GM23338 (cell line): ENCODE results near the gene OSBPL7. TPM values are rescaled to one million over a fixed set of nuclear protein-coding genes. Genes with fewer than 3 reads are reported as not detected.

ENCODE experiments used
- ATAC-seq: fragments of 200-7000 bp; cut with Tn5 transposase; 3 replicates; pipeline ENCODE4 v1.9.1; 2020
- DNase-seq: peaks from one replicate; pipeline ENCODE4 v3.0.0-alpha.2; 2015; ENCODE audit warnings: low spot score
- H2AFZ ChIP-seq: fragments of 200-600 bp; sonication (generic); 2 replicates; pipeline ENCODE4 v1.8.0; 2016; ENCODE audit warnings: antibody characterized with exemption, mild to moderate bottlenecking, moderate library complexity
- H3F3A ChIP-seq: fragments of 200-600 bp; sonication (generic); replicated peaks from 2 replicates; pipeline ENCODE4 v1.8.0; 2017; ENCODE audit warnings: antibody characterized with exemption, mixed run types, low read depth
- H3K27ac ChIP-seq: fragments of 200-600 bp; sonication (generic); 2 replicates; pipeline ENCODE4 v1.6.1; 2016; ENCODE audit warnings: low read depth
- H3K27me3 ChIP-seq: fragments of 200-600 bp; sonication (generic); 2 replicates; pipeline ENCODE4 v1.8.0; 2016; ENCODE audit warnings: mild to moderate bottlenecking, mixed run types, moderate library complexity; ENCODE audit not compliant: insufficient read depth
- H3K36me3 ChIP-seq: fragments of 200-600 bp; sonication (generic); 2 replicates; pipeline ENCODE4 v1.8.0; 2016; ENCODE audit warnings: mild to moderate bottlenecking; ENCODE audit not compliant: insufficient read depth
- H3K4me1 ChIP-seq: fragments of 200-600 bp; sonication (generic); 2 replicates; pipeline ENCODE4 v1.8.0; 2016; ENCODE audit warnings: mild to moderate bottlenecking, moderate library complexity; ENCODE audit not compliant: insufficient read depth
- H3K4me2 ChIP-seq: fragments of 200-600 bp; sonication (generic); 2 replicates; pipeline ENCODE4 v1.7.1; 2017; ENCODE audit warnings: mixed run types
- H3K4me3 ChIP-seq: fragments of 200-600 bp; sonication (generic); 2 replicates; pipeline ENCODE4 v1.6.1; 2016; ENCODE audit warnings: mixed run types
- H3K79me2 ChIP-seq: fragments of 200-600 bp; sonication (generic); replicated peaks from 2 replicates; pipeline ENCODE4 v1.8.0; 2017; ENCODE audit warnings: mild to moderate bottlenecking; ENCODE audit not compliant: insufficient read depth
- H3K9me2 ChIP-seq: fragments of 200-600 bp; sonication (generic); 2 replicates; pipeline ENCODE4 v1.8.0; 2017; ENCODE audit not compliant: insufficient read depth
- H4K20me1 ChIP-seq: fragments of 200-600 bp; sonication (generic); replicated peaks from 2 replicates; pipeline ENCODE4 v1.8.0; 2017; ENCODE audit warnings: mild to moderate bottlenecking; ENCODE audit not compliant: insufficient read depth
- H3K27ac Mint-ChIP-seq: 2 replicates; pipeline ENCODE4 v1.8.0; 2020; ENCODE audit warnings: inconsistent platforms, mild to moderate bottlenecking, moderate library complexity, mixed read lengths
- H3K27me3 Mint-ChIP-seq: 3 replicates; pipeline ENCODE4 v1.8.0; 2022; ENCODE audit warnings: low read depth, mild to moderate bottlenecking, moderate library complexity, mixed read lengths, inconsistent platforms; ENCODE audit not compliant: insufficient read depth, poor library complexity
- H3K36me3 Mint-ChIP-seq: 3 replicates; pipeline ENCODE4 v1.8.0; 2021; ENCODE audit warnings: low read depth, mild to moderate bottlenecking, inconsistent platforms, moderate library complexity, mixed read lengths
- H3K4me1 Mint-ChIP-seq: 3 replicates; pipeline ENCODE4 v1.8.0; 2020; ENCODE audit warnings: mild to moderate bottlenecking, inconsistent platforms, mixed read lengths
- H3K4me3 Mint-ChIP-seq: 3 replicates; pipeline ENCODE4 v1.8.0; 2021; ENCODE audit warnings: moderate library complexity, mild to moderate bottlenecking, inconsistent platforms, mixed read lengths
- H3K9me3 Mint-ChIP-seq: 3 replicates; pipeline ENCODE4 v1.8.0; 2020; ENCODE audit warnings: moderate library complexity, mild to moderate bottlenecking, inconsistent platforms, mixed read lengths
- CREB1 ChIP-seq: fragments of 250-450 bp; sonication (Bioruptor Pico); IDR thresholded peaks from 2 replicates; pipeline ENCODE4 v1.5.0; 2020; ENCODE audit warnings: low read depth, mild to moderate bottlenecking, moderate library complexity
- EZH2 ChIP-seq: fragments of 200-600 bp; sonication (generic); IDR thresholded peaks from one replicate; pipeline ENCODE4 v1.8.0; 2017; ENCODE audit warnings: antibody characterized with exemption, mild to moderate bottlenecking, low read depth; ENCODE audit not compliant: unreplicated experiment
- EZH2phosphoT487 ChIP-seq: fragments of 200-600 bp; sonication (generic); IDR thresholded peaks from one replicate; pipeline ENCODE4 v1.8.1; 2018; ENCODE audit warnings: antibody characterized with exemption; ENCODE audit not compliant: unreplicated experiment
- JUNB ChIP-seq: IDR thresholded peaks from one replicate; pipeline ENCODE4 v1.6.1; 2016; ENCODE audit warnings: antibody characterized with exemption; ENCODE audit not compliant: unreplicated experiment
- NANOG ChIP-seq: IDR thresholded peaks from 2 replicates; pipeline ENCODE4 v1.6.1; 2016; ENCODE audit warnings: antibody characterized with exemption, borderline replicate concordance
- POLR2AphosphoS5 ChIP-seq: IDR thresholded peaks from 2 replicates; pipeline ENCODE4 v1.6.1; 2016; ENCODE audit warnings: antibody characterized with exemption, low read depth
- STAT1 ChIP-seq: IDR thresholded peaks from one replicate; pipeline ENCODE4 v1.6.1; 2016; ENCODE audit warnings: antibody characterized with exemption; ENCODE audit not compliant: unreplicated experiment
- ZNF114 ChIP-seq: fragments of 250-450 bp; sonication (Bioruptor Pico); IDR thresholded peaks from 2 replicates; pipeline ENCODE4 v1.5.0; 2020; ENCODE audit warnings: mild to moderate bottlenecking, moderate library complexity
- ZNF331 ChIP-seq: fragments of 250-450 bp; sonication (Bioruptor Pico); IDR thresholded peaks from 2 replicates; pipeline ENCODE4 v1.5.0; 2020; ENCODE audit warnings: low read depth, mild to moderate bottlenecking, moderate library complexity
- polyA plus RNA-seq: library from polyadenylated mRNA; unstranded; fragments of >200 nt; fragmentation: Nextera tagmentation; extraction: Ambion mirVana; gene quantifications from 2 replicates; pipeline ENCODE4 v1.2.1, GENCODE V29; 2016
- total RNA-seq: library from RNA; depleted of rRNA; stranded (reverse); fragments of >200 nt; shearing (Covaris generic); gene quantifications from 2 replicates; pipeline ENCODE4 v1.2.3, GENCODE V29; 2014
- TF ChIP-seq, protein P1 (sequence below): fragments of 250-450 bp; sonication (Bioruptor Pico); IDR thresholded peaks from 2 replicates; pipeline ENCODE4 v1.5.0; 2020; ENCODE audit warnings: mild to moderate bottlenecking, moderate library complexity
- TF ChIP-seq, protein P2 (sequence below): IDR thresholded peaks from 2 replicates; pipeline ENCODE4 v1.6.1; 2016; ENCODE audit warnings: antibody characterized with exemption
- TF ChIP-seq, protein P3 (sequence below), 2 experiments: fragments of 200-600 bp in 1 of 2; sonication (generic) in 1 of 2; conservative IDR thresholded peaks; 2 replicates each; pipeline versions ENCODE4 v1.5.1 to v1.6.1; 2016 to 2017; ENCODE audit warnings: antibody characterized with exemption in 2 of 2, low read depth in 2 of 2, mild to moderate bottlenecking in 2 of 2, moderate library complexity in 1 of 2

The OSBPL7 gene
- total and polyA plus RNA-seq, 2 experiments from 2014 or later: 3.4 to 8.1 TPM

DNA sequence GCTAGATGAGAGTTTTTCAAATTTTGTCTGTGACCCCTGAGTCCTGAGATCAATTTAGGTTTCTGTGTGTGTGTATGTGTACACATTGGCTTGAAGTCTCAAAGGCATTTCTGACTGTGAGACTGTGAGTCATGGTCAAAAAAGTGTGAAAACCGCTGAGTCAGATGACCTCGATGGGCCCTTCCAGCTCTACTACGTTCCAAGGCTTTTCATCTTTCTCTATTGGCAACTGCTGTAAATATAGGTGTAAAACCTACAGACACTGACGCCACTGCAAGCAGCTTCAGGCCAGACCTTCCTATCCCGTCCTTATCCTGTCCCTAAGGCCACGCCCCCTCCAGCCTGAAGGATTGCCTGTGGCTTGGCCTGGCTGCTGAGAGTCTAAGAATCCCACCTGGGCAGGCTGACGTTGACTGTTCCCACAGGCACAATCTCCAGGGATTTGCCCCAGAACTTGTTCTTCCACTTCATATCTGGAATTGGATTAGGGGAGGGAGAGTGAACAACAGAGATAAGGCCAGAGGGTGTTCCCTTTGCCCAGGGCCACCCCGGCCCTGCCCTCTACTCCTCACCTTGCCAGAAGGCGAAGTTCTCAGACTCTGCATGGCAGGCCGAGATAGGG is 11.3 kb downstream of the OSBPL7 start (continued):
- TF ChIP-seq, protein P1, sequence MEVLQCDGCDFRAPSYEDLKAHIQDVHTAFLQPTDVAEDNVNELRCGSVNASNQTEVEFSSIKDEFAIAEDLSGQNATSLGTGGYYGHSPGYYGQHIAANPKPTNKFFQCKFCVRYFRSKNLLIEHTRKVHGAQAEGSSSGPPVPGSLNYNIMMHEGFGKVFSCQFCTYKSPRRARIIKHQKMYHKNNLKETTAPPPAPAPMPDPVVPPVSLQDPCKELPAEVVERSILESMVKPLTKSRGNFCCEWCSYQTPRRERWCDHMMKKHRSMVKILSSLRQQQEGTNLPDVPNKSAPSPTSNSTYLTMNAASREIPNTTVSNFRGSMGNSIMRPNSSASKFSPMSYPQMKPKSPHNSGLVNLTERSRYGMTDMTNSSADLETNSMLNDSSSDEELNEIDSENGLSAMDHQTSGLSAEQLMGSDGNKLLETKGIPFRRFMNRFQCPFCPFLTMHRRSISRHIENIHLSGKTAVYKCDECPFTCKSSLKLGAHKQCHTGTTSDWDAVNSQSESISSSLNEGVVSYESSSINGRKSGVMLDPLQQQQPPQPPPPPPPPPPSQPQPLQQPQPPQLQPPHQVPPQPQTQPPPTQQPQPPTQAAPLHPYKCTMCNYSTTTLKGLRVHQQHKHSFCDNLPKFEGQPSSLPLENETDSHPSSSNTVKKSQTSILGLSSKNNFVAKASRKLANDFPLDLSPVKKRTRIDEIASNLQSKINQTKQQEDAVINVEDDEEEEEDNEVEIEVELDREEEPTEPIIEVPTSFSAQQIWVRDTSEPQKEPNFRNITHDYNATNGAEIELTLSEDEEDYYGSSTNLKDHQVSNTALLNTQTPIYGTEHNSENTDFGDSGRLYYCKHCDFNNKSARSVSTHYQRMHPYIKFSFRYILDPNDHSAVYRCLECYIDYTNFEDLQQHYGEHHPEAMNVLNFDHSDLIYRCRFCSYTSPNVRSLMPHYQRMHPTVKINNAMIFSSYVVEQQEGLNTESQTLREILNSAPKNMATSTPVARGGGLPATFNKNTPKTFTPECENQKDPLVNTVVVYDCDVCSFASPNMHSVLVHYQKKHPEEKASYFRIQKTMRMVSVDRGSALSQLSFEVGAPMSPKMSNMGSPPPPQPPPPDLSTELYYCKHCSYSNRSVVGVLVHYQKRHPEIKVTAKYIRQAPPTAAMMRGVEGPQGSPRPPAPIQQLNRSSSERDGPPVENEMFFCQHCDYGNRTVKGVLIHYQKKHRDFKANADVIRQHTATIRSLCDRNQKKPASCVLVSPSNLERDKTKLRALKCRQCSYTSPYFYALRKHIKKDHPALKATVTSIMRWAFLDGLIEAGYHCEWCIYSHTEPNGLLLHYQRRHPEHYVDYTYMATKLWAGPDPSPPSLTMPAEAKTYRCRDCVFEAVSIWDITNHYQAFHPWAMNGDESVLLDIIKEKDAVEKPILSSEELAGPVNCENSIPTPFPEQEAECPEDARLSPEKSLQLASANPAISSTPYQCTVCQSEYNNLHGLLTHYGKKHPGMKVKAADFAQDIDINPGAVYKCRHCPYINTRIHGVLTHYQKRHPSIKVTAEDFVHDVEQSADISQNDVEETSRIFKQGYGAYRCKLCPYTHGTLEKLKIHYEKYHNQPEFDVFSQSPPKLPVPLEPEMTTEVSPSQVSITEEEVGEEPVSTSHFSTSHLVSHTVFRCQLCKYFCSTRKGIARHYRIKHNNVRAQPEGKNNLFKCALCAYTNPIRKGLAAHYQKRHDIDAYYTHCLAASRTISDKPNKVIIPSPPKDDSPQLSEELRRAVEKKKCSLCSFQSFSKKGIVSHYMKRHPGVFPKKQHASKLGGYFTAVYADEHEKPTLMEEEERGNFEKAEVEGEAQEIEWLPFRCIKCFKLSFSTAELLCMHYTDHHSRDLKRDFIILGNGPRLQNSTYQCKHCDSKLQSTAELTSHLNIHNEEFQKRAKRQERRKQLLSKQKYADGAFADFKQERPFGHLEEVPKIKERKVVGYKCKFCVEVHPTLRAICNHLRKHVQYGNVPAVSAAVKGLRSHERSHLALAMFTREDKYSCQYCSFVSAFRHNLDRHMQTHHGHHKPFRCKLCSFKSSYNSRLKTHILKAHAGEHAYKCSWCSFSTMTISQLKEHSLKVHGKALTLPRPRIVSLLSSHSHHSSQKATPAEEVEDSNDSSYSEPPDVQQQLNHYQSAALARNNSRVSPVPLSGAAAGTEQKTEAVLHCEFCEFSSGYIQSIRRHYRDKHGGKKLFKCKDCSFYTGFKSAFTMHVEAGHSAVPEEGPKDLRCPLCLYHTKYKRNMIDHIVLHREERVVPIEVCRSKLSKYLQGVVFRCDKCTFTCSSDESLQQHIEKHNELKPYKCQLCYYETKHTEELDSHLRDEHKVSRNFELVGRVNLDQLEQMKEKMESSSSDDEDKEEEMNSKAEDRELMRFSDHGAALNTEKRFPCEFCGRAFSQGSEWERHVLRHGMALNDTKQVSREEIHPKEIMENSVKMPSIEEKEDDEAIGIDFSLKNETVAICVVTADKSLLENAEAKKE (CRISPR knock-in tag): no peak
- no peak for TF ChIP-seq JUNB
- TF ChIP-seq EZH2: no peak
- TF ChIP-seq CREB1 (CRISPR knock-in tag): no peak

DNA sequence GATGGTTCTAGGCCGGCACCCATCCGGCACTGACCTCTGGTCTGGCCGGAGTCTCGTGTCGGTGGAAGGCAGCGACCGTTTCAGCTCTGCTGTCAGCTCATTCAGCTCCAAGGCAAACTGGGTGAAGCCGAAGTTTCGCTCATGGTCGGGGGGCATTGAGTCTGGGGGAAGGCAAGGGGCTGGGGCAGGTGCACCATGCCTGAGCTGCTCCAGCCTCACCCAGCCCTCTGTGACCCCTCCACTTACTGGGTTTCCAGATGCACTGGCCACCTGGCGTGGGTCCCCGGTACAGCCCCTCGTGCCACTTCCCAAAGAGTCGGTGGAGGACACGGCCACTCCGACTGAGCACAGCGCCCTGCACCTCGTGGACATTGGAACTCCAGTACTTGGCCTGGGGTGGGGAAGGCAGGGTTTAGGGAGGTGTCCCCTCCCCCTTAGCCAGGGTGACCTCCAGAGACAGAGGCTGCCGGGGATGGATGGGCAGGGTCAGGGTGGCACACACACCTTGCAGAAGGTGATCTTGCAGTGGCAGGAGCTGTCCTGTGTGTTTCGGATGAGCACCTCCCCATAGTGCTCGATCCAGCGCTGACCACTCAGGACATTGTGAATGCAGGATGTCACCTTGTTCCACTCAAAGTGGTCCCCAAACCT is 12.6 kb downstream of the OSBPL7 start:
- Histone ChIP-seq H3F3A (no peaks in the 10 kb centered on the region), H2AFZ (no peak overlapping the region), H4K20me1 (no peaks in the 10 kb centered on the region), H3K4me3 (no peak overlapping the region), H3K4me1 (no peaks in the 10 kb centered on the region), H3K36me3 (no peaks in the 10 kb centered on the region), H3K27ac (no peak overlapping the region), H3K4me2 (no peak overlapping the region), H3K9me2 (no peaks in the 10 kb centered on the region), H3K79me2 (no peaks in the 10 kb centered on the region), H3K27me3 (no peaks in the 10 kb centered on the region)
- H3K4me1 Mint-ChIP-seq: peaks cover 7% of the 10 kb centered on the region; the same call in 2 of the 3 replicates
- DNase-seq (no peak), ATAC-seq (no peak)
- peaks cover 9% of the 10 kb centered on the region for H3K27me3 Mint-ChIP-seq
- H3K4me3 Mint-ChIP-seq: no peak overlapping the region
- H3K27ac Mint-ChIP-seq: no peak overlapping the region
- H3K36me3 Mint-ChIP-seq: peaks cover 5% of the 10 kb centered on the region; the same call in 1 of the 3 replicates
- no peaks in the 10 kb centered on the region; the same call in 2 of the 3 replicates for H3K9me3 Mint-ChIP-seq
- TF ChIP-seq, protein P2, sequence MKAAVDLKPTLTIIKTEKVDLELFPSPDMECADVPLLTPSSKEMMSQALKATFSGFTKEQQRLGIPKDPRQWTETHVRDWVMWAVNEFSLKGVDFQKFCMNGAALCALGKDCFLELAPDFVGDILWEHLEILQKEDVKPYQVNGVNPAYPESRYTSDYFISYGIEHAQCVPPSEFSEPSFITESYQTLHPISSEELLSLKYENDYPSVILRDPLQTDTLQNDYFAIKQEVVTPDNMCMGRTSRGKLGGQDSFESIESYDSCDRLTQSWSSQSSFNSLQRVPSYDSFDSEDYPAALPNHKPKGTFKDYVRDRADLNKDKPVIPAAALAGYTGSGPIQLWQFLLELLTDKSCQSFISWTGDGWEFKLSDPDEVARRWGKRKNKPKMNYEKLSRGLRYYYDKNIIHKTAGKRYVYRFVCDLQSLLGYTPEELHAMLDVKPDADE: no peak
- TF ChIP-seq EZH2phosphoT487: no peak
- TF ChIP-seq ZNF114 (CRISPR knock-in tag): no peak
- TF ChIP-seq, protein P3, sequence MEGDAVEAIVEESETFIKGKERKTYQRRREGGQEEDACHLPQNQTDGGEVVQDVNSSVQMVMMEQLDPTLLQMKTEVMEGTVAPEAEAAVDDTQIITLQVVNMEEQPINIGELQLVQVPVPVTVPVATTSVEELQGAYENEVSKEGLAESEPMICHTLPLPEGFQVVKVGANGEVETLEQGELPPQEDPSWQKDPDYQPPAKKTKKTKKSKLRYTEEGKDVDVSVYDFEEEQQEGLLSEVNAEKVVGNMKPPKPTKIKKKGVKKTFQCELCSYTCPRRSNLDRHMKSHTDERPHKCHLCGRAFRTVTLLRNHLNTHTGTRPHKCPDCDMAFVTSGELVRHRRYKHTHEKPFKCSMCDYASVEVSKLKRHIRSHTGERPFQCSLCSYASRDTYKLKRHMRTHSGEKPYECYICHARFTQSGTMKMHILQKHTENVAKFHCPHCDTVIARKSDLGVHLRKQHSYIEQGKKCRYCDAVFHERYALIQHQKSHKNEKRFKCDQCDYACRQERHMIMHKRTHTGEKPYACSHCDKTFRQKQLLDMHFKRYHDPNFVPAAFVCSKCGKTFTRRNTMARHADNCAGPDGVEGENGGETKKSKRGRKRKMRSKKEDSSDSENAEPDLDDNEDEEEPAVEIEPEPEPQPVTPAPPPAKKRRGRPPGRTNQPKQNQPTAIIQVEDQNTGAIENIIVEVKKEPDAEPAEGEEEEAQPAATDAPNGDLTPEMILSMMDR (conservative IDR thresholded peaks at IDR 0.05; ENCODE audit: low read depth in 2 of 2): no peak
- TF ChIP-seq ZNF331 (CRISPR knock-in tag): no peak
- TF ChIP-seq JUNB: no peak
- TF ChIP-seq NANOG: no peak
- TF ChIP-seq STAT1: no peak
- no peak for TF ChIP-seq POLR2AphosphoS5
